HL-60 (cell line): ENCODE measurements around the gene CCL14.
"Not testable (repeated sequence)": the region's sequence is repeated elsewhere in the genome, so short reads cannot be mapped to it uniquely, and the experiment has no call there.

Source experiments
- DNase-seq, 2 experiments: peaks; one replicate each; pipeline ENCODE4 v3.0.0-alpha.2; 2010 to 2020; ENCODE audit warnings: low read depth in 1 of 2, low spot score in 1 of 2
- H3K27ac ChIP-seq: fragments of 250-450 bp; sonication (Bioruptor Pico); replicated peaks from 2 replicates; pipeline ENCODE4 v1.5.1; 2020; ENCODE audit warnings: mild to moderate bottlenecking, moderate library complexity
- H3K27me3 ChIP-seq: fragments of 250-450 bp; sonication (Bioruptor Pico); 2 replicates; pipeline ENCODE4 v1.5.1; 2021; ENCODE audit warnings: mild to moderate bottlenecking, moderate library complexity; ENCODE audit not compliant: insufficient read depth, poor library complexity, severe bottlenecking
- H3K4me3 ChIP-seq: replicated peaks from 2 replicates; pipeline ENCODE4 v1.5.1; 2011; ENCODE audit warnings: mild to moderate bottlenecking, control low read depth, low read length; ENCODE audit not compliant: insufficient read depth
- GABPA ChIP-seq: IDR thresholded peaks from 2 replicates; pipeline ENCODE4 v1.6.1; 2012; ENCODE audit warnings: low read depth
- POLR2AphosphoS5 ChIP-seq: IDR thresholded peaks from 2 replicates; pipeline ENCODE4 v1.6.1; 2012; ENCODE audit warnings: low read depth
- SPI1 ChIP-seq: IDR thresholded peaks from 2 replicates; pipeline ENCODE4 v1.6.1; 2012; ENCODE audit warnings: low read depth, mild to moderate bottlenecking, borderline replicate concordance
- TF ChIP-seq, protein P1 (sequence below): IDR thresholded peaks from one replicate; pipeline ENCODE4 v1.5.1; 2011; ENCODE audit warnings: low read length, control low read depth, inconsistent platforms; ENCODE audit not compliant: insufficient read depth
- TF ChIP-seq, protein P2 (sequence below): IDR thresholded peaks from 2 replicates; pipeline ENCODE4 v1.6.1; 2012; ENCODE audit warnings: low read depth; ENCODE audit not compliant: insufficient replicate concordance

CCL14 gene

DNA sequence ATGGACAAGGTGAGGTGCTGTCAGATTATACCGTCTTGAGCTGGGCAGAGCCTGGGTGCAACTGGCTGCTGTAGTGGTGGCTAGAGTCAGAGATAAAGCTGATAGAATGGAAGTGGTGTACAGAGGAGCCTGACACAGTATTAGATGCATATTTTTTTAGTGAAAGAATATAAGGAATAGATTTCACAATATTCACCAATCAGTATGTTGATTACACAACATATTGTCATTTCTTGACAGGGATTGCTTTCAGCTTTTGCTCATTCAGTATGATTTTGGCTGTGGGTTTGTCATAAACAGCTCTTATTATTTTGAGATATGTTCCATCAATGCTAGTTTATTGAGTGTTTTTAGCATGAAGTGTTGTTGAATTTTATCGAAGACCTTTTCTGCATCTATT, 32.9 kb upstream of the CCL14 start:
- no peaks in the 10 kb centered on the region for H3K27me3 ChIP-seq
- no peak for DNase-seq
- H3K27ac ChIP-seq, result no peak overlapping the region
- H3K4me3 ChIP-seq, result no peak overlapping the region
- TF ChIP-seq, protein P1, sequence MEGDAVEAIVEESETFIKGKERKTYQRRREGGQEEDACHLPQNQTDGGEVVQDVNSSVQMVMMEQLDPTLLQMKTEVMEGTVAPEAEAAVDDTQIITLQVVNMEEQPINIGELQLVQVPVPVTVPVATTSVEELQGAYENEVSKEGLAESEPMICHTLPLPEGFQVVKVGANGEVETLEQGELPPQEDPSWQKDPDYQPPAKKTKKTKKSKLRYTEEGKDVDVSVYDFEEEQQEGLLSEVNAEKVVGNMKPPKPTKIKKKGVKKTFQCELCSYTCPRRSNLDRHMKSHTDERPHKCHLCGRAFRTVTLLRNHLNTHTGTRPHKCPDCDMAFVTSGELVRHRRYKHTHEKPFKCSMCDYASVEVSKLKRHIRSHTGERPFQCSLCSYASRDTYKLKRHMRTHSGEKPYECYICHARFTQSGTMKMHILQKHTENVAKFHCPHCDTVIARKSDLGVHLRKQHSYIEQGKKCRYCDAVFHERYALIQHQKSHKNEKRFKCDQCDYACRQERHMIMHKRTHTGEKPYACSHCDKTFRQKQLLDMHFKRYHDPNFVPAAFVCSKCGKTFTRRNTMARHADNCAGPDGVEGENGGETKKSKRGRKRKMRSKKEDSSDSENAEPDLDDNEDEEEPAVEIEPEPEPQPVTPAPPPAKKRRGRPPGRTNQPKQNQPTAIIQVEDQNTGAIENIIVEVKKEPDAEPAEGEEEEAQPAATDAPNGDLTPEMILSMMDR, result no peak
- no peak for TF ChIP-seq SPI1
- TF ChIP-seq, protein P2, sequence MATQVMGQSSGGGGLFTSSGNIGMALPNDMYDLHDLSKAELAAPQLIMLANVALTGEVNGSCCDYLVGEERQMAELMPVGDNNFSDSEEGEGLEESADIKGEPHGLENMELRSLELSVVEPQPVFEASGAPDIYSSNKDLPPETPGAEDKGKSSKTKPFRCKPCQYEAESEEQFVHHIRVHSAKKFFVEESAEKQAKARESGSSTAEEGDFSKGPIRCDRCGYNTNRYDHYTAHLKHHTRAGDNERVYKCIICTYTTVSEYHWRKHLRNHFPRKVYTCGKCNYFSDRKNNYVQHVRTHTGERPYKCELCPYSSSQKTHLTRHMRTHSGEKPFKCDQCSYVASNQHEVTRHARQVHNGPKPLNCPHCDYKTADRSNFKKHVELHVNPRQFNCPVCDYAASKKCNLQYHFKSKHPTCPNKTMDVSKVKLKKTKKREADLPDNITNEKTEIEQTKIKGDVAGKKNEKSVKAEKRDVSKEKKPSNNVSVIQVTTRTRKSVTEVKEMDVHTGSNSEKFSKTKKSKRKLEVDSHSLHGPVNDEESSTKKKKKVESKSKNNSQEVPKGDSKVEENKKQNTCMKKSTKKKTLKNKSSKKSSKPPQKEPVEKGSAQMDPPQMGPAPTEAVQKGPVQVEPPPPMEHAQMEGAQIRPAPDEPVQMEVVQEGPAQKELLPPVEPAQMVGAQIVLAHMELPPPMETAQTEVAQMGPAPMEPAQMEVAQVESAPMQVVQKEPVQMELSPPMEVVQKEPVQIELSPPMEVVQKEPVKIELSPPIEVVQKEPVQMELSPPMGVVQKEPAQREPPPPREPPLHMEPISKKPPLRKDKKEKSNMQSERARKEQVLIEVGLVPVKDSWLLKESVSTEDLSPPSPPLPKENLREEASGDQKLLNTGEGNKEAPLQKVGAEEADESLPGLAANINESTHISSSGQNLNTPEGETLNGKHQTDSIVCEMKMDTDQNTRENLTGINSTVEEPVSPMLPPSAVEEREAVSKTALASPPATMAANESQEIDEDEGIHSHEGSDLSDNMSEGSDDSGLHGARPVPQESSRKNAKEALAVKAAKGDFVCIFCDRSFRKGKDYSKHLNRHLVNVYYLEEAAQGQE, result no peak
- TF ChIP-seq POLR2AphosphoS5, result no peak
- TF ChIP-seq GABPA, result no peak

DNA sequence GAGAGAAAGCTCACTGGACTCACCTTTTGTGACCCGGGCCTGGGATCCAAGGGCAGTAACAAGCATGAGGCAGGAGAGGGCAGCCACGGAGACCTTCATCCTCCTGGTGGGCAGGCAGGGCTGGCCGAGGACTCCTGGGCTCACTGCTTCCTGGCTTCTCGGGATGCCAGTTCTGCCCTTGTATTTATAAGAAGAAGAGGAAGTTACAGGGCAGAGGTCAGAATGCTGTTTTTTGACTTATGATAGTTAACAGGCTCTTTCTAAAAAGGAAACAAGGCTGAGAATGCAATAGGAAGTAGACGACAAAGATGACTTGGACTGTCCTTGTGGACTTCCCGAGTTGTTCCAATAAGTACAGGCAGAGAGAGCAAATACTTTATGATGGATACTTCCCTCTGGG, 31.3 kb upstream of the CCL14 start, which contains the start of gene CCL23:
CCL23 (minus strand) TSS at position 174 of the 400 bp plus-strand sequence; CDS start at position 99, 75 bp downstream.
- Histone ChIP-seq H3K27ac (peak within 1 kb of the TSS; percentile 40), H3K4me3 (peak within 1 kb of the TSS; percentile 21; the same call in 1 of the 2 replicates), H3K27me3 (no peaks in the 10 kb centered on the region)
- TF ChIP-seq, protein P1, result no peak
- TF ChIP-seq SPI1, result no peak
- TF ChIP-seq, protein P2, result no peak
- TF ChIP-seq GABPA, result no peak
- no peak for TF ChIP-seq POLR2AphosphoS5
- DNase-seq, result peak; percentile 58 to 67

DNA sequence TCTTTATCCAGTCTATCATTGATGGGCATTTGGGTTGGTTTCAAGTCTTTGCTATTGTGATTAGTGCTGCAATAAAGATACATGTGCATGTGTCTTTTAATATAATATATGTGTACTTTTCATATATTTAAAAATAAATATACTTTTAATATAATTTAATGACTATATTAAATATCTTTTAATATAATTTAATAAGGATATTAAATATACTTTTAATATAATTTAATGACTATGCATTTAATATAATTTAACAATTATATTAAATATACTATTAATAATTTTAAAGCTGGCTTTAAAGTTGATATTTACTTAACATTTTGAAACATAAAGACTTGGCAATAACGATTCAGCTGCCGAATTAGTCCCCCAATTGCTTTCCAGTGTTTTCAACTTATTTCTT, 30.0 kb upstream of the CCL14 start:
- no peak for DNase-seq
- Histone ChIP-seq H3K27me3 (no peaks in the 10 kb centered on the region), H3K4me3 (no peak overlapping the region), H3K27ac (no peak overlapping the region)
- TF ChIP-seq, protein P2, result no peak
- TF ChIP-seq POLR2AphosphoS5, result no peak
- no peak for TF ChIP-seq SPI1
- TF ChIP-seq, protein P1, result no peak
- no peak for TF ChIP-seq GABPA

DNA sequence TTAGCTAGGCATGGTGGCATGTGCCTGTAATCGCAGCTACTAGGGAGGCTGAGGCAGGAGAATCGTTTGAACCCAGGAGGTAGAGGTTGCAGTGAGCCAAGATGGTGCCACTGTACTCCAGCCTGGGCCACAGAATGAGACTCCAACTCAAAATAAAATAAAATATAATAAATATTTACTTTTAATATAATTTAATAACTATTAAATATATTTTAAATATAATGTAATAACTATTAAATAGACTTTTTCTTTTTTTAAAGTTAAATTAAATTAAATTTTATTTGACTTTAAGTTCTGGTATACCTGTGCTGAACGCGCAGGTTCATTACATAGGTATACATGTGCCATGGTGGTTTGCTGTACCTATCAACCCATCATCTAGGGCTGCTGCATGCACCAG, 29.4 kb upstream of the CCL14 start:
- not testable (repeated sequence) for H3K27me3 ChIP-seq, DNase-seq, H3K27ac ChIP-seq, H3K4me3 ChIP-seq
